NCI-H146 (cell line): Measurements from ENCODE around the gene DGKE.

ENCODE experiments used
- DNase-seq: peaks from one replicate; lab custom pipeline; 2025; lab: John Stamatoyannopoulos, UW

Gene DGKE

DNA sequence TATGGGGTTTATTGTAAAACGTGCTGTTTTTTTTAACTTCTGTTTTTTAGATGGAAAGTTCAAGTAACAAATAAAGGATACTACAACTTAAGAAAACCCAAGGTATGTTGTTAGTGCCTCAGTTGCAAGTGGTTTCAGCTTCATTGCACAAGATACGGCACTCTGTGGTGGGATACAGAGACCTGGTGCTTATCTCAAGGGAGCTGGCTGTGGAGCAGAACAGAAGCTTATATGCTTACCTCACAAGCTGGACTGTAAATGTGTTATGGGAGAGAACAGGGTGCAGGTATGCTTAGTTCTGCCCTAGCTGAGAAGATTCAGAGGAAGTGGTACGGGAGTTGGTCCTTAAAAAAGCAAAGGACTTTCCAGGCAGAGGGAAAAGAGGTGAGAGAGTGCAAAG lies 15.2 kb downstream of the DGKE start:
- DNase-seq, result no peak

DNA sequence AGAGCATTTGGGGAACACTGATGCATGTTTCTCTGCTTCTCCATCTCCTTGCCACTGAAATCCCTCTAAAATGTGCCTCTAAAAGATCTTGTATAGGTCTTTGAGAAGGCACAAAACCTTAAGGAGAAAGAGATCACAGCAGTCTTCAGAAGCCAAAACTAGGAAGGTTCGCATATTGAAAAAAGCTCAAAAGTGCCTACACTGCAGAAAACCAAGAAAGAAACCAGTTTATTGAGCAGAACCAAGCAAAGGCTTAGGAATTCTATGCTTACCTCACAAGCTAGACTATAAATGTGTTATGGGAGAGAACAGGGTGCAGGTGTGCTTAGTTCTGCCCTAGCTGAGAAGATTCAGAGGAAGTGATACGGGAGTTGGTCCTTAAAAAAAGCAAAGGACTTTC lies 16.6 kb downstream of the DGKE start:
- DNase-seq, result no peak

DNA sequence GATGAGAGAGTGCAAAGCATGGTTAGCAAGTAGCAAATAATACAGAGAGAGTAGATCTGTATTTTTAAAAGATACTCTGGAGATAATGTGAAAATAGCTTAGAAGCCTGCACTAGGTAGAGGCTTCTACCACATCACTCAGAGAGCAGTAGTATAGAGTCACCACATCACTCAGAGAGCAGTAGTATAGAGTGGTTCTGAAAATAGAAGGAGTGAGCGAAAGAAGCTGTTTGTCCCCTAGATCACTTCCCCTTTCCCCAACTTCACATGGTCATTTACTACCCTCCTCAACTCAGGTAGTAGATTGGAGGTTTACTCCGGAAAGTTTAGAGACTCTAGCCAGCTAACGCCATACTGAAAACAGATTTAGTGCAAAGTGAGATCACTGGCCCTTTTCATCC lies 17.1 kb downstream of the DGKE start:
- no peak for DNase-seq

DNA sequence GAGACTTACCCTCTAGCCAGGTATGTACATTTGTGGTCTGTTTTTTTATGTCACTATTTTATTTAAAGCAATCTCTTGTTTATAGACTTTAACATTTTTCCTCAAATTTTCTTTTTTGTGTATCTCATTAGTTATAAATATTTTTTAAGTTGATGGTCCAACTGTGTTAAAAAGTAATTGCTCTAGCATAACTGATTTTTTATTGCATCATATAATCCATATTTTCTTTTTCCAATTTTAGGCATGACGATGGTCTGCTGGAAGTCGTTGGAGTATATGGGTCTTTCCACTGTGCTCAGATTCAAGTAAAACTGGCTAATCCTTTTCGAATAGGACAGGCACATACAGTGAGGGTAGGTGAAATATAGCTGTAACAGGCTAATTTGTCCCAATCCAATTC lies 27.9 kb downstream of the DGKE start:
- DNase-seq, result no peak

DNA sequence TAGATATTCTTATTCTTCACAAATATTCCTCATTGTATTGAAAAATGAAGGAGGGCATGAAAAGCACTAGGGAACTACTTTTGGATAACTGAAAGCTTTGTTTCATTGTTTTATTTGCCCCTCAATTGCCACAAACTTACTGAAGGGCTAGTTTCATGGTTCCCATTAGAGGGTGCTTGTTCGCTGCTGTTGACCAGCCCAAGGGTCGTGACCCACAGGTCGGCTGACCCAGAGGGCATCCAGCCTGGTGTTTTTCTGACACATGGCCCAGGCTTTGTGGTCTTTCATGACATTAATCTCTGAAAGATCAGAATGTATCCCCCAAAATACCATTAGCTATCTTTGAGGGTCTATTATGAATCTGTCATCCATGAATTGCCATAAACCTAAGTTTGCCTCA lies 30.0 kb downstream of the DGKE start:
- DNase-seq, result no peak

DNA sequence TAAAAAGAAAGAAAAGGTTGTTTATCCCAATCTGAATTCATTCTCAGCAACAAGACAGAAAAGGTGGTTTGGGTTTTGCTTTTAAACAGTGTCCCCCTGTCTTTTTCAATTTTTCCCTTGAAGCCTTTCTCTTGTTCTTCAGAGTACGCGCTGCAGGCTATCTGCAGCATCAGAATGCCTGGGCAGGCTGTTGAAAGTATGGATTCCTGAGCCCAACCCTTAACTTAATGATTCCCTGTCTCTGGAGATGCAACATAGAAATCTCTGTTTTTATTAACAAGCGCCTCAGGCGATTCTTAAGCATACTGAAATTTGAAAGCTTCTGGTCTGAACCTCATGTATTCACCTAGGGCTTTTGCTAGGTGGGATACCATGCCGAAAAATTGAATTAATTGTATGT lies 32.1 kb downstream of the DGKE start:
- no peak for DNase-seq

DNA sequence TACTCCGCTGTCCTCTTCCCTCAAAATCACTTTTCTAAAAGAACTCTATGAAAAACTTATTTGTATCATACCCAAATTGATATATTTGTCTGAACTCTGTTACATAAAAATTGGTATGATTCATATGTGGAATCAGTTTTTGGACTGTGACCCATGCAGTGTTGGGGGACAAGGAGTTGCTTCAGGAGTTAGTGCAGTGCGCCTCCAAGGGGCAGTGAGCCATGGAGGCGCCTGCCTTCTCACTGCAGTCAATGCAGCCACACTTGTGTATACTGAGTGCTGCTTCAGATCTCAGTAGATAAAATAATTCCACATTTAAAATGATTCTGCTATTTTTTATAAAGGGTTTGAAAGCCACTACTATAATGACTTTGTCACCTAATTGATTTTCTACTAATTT lies 32.5 kb downstream of the DGKE start:
- no peak for DNase-seq

DNA sequence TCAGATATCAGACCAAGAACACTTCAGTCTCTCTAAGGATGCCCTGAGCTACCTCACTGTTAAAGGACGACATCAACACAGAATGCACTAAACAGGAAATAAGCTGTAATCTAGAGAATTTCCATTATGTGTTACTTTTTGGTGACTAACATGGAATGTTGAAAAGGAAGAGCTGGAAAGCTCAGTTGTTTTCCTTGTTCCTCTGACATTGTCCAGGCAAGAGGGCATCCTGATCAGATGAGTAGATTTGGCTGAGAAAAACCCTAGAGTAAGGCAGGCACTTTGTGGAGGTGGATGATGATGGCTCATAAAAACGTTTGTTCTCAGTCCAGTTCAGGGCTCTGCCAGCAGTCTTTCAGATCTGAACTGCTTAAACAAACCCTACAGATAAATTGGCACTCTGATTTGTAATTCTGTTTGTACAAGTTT lies 34.0 kb downstream of the DGKE start:
- DNase-seq, result no peak

DNA sequence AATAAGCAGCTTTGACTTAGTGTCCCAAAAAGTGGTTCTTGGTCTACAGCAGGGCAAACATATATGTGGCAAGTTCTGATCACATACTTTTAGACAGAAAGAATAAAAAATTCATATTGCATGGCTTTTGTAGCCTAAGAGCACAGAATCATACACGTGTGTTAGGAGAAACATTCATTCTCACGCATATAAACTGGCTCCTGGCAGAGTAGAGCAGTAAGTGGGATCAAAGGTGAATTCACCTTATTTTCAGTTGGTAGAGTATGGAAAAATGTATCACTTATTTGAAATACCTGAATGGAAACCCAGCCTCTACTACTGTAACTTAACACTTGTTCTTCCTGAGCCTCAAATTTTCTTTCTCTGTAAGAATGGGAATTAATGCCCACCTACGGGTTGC lies 34.8 kb downstream of the DGKE start:
- DNase-seq, result no peak

DNA sequence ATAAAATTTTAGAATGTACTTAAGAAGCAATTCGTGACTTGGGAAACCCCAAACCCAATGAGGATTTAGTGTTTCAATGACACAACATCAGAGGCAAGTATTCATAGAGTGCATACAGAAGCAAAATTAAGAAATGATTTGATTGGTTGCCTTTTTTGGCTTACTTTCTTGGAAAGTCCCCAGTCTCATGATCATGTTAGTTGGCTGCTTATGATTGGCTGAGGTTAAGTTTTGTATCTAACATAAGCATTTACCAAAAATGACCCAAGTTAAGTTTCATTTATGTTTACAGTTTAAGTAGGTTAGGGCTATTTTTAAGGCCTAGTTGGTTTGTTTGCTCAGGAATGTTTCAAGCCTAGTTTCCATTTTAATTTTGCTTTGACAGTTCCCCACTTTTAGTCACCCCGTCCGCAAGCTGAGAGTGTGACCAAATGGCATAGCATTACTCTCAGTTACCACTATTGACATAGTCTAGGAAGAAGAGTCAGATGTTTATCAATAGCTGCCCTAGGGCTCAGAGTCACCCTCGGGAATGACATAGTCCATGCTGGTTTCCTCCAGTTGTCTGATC lies 36.2 kb downstream of the DGKE start:
- DNase-seq, result no peak

DNA sequence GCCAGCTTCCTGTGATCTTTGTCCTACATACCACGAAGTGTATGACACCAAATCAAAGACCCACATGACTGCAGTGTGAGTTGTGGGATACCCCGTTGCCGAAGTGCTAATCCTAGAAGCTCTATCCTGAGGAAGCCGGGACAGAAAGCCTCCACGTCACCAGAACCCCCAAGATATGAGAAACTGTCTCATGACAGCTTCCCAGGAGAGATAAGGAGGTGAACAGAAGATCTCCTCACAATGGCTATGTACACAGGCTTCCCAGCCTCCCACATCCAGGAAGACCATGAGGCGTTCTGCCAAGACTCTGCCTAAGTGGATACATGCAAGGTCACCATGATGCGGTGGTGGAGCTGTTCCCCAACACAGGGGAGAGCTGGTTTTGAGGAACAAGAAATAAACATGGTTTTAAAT lies 42.8 kb downstream of the DGKE start:
- no peak for DNase-seq

DNA sequence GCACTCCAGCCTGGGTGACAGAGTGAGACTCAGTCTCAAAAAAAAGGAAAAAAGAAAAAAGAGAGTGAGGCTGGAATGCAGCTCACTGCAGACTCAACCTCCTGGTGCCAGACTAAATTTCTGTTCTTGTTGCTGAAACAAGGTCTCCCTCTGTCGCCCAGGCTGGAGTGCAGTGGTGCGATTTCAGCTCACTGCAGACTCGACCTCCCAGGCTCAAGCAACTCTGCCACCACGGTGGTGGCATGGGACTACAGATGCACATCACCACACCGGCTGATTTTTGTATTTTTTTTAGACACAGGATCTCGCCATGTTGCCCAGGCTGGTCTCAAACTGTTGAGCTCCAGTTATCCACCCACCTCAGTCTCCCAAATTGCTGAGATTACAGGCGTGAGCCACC lies 45.3 kb downstream of the DGKE start:
- no peak for DNase-seq

DNA sequence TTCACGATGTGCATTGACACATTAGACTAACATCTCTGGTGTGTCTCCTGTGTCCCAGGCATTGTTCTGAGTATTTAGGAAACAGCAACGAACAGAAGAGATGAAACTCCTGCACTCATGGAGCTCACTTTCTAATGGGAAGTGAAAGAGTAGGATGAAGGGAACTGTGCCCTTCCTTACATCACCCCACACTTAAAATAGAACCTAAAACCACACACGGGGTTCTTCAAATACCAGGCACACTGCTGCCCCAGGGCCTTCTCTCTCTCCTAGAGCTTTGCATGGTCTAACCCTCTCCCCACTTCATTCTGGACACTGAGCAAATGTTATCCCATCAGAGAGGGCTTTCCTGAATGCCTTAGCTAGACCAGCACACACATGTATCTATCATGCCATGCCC lies 46.2 kb downstream of the DGKE start:
- DNase-seq, result no peak

DNA sequence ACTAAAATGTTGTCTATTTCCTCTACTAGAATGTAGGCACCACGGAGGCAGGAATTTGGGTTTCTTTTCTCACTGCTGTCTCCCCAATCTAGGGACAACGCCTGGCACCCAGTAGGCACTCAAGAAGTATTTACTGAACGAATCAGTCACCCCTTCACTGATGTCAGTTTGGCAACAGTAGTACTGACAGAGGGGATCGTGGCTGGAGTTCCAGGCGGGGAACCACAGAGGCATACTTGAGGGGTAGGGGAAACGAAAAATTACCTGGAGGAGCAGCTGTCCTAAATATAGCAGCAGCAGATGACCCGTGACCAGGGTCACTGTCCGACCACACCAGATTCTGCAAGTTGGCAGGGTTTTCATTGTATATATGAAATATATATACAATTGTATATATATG lies 46.6 kb downstream of the DGKE start:
- no peak for DNase-seq

DNA sequence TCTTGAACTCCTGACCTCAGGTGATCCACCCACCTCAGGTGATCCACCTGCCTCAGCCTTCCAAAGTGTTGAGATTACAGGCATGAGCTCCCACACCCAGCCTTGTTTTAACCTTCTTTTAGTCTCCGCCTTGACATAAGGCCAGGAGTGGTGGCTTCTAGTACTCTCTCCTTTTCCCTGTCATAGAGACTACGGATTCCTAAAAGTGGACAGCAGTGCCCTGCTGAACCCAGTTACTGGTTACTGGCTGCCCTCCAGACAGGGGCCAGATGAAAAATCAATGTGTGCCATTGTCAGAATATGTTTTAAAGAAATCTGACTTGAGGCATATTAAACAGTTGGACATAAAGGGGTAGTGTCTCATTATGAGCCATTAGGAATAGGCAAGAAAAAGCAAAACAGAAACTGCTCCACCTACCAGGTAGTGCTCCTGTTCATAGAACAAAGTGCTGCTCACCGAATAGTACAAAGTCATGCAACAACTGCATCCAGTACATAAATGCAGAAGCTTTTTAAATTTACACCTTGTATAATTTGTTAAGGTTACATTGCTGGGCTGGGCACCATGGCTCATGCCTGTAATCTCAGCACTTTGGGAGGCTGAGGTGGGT lies 47.8 kb downstream of the DGKE start:
- DNase-seq, result no peak

DNA sequence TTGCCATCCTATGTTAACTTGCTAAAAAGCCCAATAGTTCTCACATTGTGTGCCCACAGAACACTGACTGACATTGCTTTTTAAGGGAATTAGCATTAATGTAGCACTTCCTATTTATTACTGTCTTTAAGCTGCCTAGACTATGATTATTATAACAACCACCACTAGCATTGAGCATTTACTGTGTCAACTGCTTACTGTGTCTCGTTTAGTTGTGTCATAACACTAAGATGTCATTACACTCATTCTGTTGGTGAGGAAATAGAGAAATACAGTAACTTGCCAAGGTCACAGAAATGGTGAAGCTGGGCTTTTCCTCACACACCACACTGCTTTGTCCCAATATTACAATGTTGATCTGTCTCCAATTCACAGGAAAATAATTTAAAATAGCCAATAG lies 49.7 kb downstream of the DGKE start:
- DNase-seq, result no peak

DNA sequence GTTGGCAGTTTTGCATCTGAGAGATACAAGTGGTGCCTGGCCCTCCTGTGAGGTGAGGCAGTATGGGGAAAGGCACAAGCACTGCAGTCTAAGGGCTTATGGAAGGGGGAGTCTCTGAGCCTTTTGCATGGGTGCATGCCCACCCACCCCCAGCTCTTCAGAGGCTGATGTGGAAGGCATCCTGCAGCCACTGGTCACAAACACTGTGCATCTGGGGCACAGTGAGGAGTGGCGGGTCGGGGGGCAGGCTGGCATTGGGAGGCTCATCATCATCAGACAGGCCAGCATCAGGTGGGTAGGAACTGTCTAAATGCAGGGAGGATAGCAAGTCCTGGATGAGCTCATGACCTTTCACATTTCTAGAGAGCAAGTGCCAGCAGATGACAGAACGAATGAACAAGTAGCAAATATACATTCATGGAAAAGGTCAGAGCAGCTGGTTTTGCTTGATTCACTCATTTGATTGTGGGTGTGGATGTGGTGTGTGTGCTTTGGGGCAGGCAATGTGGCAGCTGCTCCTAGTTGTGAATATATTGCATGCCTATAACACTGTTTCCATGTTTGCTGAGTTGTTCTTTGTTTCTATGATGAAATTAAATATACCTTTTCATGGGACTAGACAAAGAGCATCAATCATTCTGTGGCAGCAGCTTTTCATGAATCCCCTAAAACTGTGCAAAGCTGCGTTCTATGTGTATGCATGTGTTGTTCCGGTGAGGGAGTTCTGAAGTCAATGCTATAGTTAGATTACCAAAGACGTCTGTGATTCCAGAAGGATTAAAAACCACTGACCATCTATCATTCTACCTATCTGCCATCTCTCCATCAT lies 50.7 kb downstream of the DGKE start:
- DNase-seq, result peak; percentile 63

DNA sequence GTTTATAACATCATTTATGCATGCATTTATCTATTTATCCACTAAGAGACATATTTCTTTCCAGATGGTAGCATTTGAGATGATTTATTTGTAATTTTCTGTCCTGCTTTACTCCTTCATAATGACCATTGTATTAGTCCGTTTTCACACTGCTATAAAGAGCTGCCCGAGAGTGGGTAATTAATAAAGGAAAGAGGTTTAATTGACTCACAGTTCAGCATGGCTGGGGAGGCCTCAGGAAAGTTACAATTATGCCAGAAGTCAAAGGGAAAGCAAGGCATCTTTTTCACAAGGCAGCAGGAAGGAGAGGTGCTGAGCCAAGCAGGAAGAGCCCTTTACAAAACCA lies 51.3 kb downstream of the DGKE start:
- no peak for DNase-seq

DNA sequence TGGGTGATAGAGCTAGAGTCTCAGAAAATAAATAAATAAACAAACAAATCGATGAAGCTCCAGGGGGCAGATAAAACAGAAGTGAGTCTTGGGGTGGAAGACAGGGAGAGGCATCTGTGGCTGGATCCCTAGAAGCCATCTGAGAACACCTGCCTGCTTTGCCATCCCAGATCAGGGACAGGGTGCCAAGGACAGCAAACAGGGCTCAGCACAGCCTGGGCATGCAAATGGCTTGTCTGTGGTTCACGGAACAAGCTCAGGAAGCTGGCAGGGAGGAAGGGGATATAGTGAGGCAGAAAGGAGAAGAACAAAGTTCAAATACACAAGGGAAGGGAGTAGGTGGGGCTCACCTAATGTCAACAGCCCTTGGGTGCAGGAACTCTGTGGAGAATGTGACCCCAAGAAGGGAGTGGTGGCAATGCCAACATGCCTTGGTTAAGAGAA lies 52.4 kb downstream of the DGKE start:
- peak; percentile 7 for DNase-seq

DNA sequence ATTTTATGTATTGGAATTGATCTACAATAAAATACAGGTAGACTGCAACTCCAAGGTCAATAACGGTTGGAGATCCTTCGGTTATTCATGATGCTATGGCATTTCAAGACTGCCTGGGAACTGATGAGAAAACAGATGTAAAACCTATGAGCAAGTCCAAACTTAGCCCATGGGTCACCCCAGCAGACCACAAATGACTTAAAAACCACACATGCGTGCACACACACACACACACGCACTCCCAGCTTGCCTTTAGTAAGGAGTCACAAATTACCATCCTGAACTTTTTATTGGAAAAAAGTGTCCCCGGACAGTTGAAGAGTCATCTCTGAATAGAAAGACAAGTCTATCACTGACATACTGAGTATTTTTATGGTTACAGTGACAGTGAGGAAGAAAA lies 53.2 kb downstream of the DGKE start:
- DNase-seq, result no peak

DNA sequence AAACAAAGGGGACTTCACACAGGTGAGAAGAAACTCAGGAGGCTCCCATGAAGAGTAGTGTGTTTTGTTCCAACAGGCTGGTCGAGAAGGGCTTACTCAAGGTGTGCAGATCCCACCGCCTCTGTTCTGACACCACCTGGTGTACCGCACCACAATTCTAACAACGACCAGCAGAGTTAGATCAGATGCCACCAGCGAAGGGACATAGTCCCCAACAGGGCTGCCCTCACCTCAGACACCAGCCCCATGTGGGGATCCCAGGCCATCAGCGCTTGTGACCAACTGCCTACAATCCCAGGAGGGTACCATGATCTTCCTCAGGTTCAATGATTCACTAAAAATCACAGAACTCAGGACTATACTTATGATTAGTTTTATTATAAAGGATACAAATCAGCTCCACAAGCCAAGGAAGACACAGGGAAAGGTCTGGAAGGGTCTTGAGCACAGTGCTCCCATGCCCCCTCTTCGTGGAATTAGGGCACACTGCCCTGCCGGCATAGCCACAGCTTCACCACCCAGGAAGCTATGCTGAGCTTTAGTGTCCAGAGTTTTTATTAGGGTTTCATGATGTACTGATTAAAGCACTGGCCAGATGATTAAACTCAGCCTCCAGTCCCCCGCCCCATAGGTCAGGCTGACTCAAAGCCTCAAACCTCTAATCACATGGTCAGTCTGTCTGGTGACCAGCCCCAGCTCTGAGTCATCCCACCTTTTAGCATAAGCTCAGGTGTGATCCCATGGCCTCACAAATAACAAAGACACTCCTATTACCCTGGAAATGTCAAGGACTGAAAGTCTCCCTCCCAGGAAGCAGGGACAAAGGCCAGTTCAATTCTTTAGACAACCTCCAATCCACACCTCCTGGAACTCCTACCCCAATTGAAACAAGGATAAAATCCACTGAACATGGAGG lies 53.9 kb downstream of the DGKE start:
- no peak for DNase-seq

DNA sequence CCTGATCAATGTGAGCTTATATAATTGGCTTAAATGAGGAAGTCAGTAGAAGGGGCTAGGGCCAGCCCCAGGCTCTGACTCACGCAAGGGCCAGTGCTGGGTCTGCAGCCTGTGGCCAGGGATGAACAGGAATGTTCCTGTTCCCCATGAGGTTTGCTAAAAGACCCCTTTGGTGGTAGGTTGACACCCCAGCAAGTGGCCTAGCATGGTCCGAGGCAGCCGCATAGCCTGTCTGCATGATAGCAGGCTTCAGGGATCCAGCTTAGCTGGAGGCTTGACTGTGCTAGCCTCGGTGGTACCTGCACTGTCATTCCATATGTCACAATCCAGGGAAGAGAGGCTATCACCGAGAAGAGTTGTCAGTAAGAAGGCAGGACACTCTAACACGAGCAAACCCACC lies 56.4 kb downstream of the DGKE start:
- DNase-seq, result no peak
